ENCODE measurements around the gene CSMD2.

CSMD2 gene

DNA sequence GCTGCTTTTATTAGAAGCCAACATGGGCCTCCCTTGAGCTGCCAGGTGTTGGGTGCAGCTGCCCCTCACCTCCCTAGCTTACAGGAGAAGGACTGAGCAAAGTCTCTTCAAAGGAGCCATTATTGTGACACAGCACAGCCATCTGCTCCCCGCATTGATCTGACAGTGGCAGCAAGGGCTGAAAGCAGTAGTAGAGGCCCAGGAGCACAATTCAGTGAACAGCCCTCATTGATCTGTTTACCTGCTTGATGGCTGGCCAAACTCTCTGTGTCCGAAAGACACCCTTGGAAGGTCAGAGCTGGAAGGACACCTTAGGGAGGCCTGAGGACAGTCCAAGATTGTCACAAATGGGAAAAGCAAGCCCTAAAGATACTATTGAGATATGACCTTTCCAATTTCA is 286.6 kb downstream of the CSMD2 start:
- no peak overlapping the region for H3K4me3 ChIP-seq (ENCODE audit: low read length)
- no peaks in the 10 kb centered on the region for H3K79me2 ChIP-seq (ENCODE audit: low read length)
- H3K9ac ChIP-seq (ENCODE audit: low read length) = no peak overlapping the region
- H3K36me3 ChIP-seq (replicated peaks; ENCODE audit: low read depth, low read length) = no peaks in the 10 kb centered on the region
- H3K9me3 ChIP-seq (ENCODE audit: insufficient read depth, low read length) = no peaks in the 10 kb centered on the region
- TF ChIP-seq EZH2phosphoT487 (IDR thresholded peaks at IDR 0.05; ENCODE audit: low read depth) = no peak
- TF ChIP-seq, protein P1, sequence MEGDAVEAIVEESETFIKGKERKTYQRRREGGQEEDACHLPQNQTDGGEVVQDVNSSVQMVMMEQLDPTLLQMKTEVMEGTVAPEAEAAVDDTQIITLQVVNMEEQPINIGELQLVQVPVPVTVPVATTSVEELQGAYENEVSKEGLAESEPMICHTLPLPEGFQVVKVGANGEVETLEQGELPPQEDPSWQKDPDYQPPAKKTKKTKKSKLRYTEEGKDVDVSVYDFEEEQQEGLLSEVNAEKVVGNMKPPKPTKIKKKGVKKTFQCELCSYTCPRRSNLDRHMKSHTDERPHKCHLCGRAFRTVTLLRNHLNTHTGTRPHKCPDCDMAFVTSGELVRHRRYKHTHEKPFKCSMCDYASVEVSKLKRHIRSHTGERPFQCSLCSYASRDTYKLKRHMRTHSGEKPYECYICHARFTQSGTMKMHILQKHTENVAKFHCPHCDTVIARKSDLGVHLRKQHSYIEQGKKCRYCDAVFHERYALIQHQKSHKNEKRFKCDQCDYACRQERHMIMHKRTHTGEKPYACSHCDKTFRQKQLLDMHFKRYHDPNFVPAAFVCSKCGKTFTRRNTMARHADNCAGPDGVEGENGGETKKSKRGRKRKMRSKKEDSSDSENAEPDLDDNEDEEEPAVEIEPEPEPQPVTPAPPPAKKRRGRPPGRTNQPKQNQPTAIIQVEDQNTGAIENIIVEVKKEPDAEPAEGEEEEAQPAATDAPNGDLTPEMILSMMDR (IDR thresholded peaks at IDR 0.05; ENCODE audit: low read depth, low read length) = no peak
- no peak overlapping the region for H3K27ac ChIP-seq (ENCODE audit: low read length)
- no peak overlapping the region for H3K4me2 ChIP-seq (ENCODE audit: low read length)
- H4K20me1 ChIP-seq (ENCODE audit: insufficient read depth, low read length) = no peaks in the 10 kb centered on the region
- no peaks in the 10 kb centered on the region for H3K4me1 ChIP-seq (ENCODE audit: low read length)
- peaks cover 9% of the 10 kb centered on the region; the same call in 1 of the 2 replicates for H3K27me3 ChIP-seq (ENCODE audit: low read depth, low read length)
- no peak overlapping the region for H2AFZ ChIP-seq (ENCODE audit: low read depth, low read length)

- TF ChIP-seq, protein P1 (IDR thresholded peaks at IDR 0.05; ENCODE audit: low read depth, low read length) = no peak
- no peak for TF ChIP-seq EZH2phosphoT487 (IDR thresholded peaks at IDR 0.05; ENCODE audit: low read depth)
- Histone ChIP-seq H2AFZ (ENCODE audit: low read depth, low read length) (no peak overlapping the region), H4K20me1 (ENCODE audit: insufficient read depth, low read length) (no peaks in the 10 kb centered on the region), H3K4me2 (ENCODE audit: low read length) (no peak overlapping the region), H3K9ac (ENCODE audit: low read length) (no peak overlapping the region), H3K27me3 (ENCODE audit: low read depth, low read length) (peaks cover 9% of the 10 kb centered on the region; the same call in 1 of the 2 replicates), H3K4me3 (ENCODE audit: low read length) (no peak overlapping the region), H3K4me1 (ENCODE audit: low read length) (no peaks in the 10 kb centered on the region), H3K36me3 (replicated peaks; ENCODE audit: low read depth, low read length) (no peaks in the 10 kb centered on the region), H3K79me2 (ENCODE audit: low read length) (no peaks in the 10 kb centered on the region), H3K27ac (ENCODE audit: low read length) (no peak overlapping the region), H3K9me3 (ENCODE audit: insufficient read depth, low read length) (no peaks in the 10 kb centered on the region)
Observed at GRCh38 chr1:33876970-33877650, 287.9 kb downstream of the CSMD2 start.

DNA sequence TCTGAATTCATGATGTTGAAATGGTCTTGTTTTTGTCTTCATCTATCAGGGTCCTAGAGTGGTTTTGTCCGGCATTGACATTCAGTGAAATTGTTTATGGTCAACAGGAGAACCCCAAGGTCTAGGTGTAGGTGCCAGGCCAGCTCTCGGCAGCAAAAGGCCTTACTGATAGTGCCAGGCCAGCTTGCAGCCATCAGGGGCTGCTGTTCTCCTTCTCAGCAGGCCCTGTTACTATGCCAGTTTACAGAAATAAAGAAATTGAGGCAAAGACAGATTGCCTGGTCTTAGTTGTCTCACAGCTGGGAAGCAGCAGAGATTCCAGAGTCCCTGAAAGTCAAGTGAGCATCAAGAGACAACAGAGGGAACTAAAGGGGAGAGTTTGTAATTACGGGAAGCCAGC is 289.2 kb downstream of the CSMD2 start:
- H4K20me1 ChIP-seq (ENCODE audit: insufficient read depth, low read length) = no peaks in the 10 kb centered on the region
- H3K9me3 ChIP-seq (ENCODE audit: insufficient read depth, low read length) = no peaks in the 10 kb centered on the region
- peaks cover 9% of the 10 kb centered on the region; the same call in 1 of the 2 replicates for H3K27me3 ChIP-seq (ENCODE audit: low read depth, low read length)
- H2AFZ ChIP-seq (ENCODE audit: low read depth, low read length) = no peak overlapping the region
- H3K79me2 ChIP-seq (ENCODE audit: low read length) = no peaks in the 10 kb centered on the region
- TF ChIP-seq, protein P1 (IDR thresholded peaks at IDR 0.05; ENCODE audit: low read depth, low read length) = peak; percentile 28
- no peak for TF ChIP-seq EZH2phosphoT487 (IDR thresholded peaks at IDR 0.05; ENCODE audit: low read depth)
- no peak overlapping the region for H3K27ac ChIP-seq (ENCODE audit: low read length)
- no peak overlapping the region for H3K9ac ChIP-seq (ENCODE audit: low read length)
- H3K4me2 ChIP-seq (ENCODE audit: low read length) = no peak overlapping the region
- H3K4me3 ChIP-seq (ENCODE audit: low read length) = no peak overlapping the region
- no peaks in the 10 kb centered on the region for H3K36me3 ChIP-seq (replicated peaks; ENCODE audit: low read depth, low read length)
- H3K4me1 ChIP-seq (ENCODE audit: low read length) = no peaks in the 10 kb centered on the region

- Histone ChIP-seq H3K79me2 (ENCODE audit: low read length) (no peaks in the 10 kb centered on the region), H4K20me1 (ENCODE audit: insufficient read depth, low read length) (no peaks in the 10 kb centered on the region), H3K9ac (ENCODE audit: low read length) (no peak overlapping the region), H3K4me3 (ENCODE audit: low read length) (no peak overlapping the region), H3K4me2 (ENCODE audit: low read length) (no peak overlapping the region), H3K4me1 (ENCODE audit: low read length) (no peaks in the 10 kb centered on the region), H3K27ac (ENCODE audit: low read length) (no peak overlapping the region), H2AFZ (ENCODE audit: low read depth, low read length) (no peak overlapping the region), H3K36me3 (replicated peaks; ENCODE audit: low read depth, low read length) (no peaks in the 10 kb centered on the region), H3K9me3 (ENCODE audit: insufficient read depth, low read length) (no peaks in the 10 kb centered on the region), H3K27me3 (ENCODE audit: low read depth, low read length) (peaks cover 9% of the 10 kb centered on the region; the same call in 1 of the 2 replicates)
- TF ChIP-seq, protein P1 (IDR thresholded peaks at IDR 0.05; ENCODE audit: low read depth, low read length) = no peak
- no peak for TF ChIP-seq EZH2phosphoT487 (IDR thresholded peaks at IDR 0.05; ENCODE audit: low read depth)
Observed at GRCh38 chr1:33874636-33875035, 290.4 kb downstream of the CSMD2 start.
